ENCODE measurements around the gene KTN1.
A peak's percentile ranks its signal among the peaks of the same experiment; 100 is the strongest.

Gene KTN1

DNA sequence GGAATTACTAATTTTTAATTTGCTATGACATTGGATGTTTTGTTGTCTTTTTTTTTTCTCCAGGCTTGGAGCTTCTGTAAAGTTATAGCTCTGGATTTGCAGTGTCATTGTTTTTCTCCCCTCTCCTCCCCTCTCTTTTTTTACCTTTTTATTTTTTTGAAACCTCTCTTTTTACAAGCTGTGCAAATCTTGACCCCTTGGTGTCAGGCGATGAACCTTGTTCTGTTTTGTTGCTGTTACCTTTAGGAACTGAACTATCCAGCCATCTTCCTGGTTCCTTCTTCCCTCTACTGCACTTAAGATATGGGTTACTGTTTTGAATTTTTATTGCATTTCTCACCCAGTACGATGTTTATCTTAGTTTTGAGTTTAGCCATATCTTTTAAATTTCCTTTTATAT lies 13.7 kb downstream of the KTN1 start:
- FAIRE-seq: no peak
- TF ChIP-seq, protein P1, sequence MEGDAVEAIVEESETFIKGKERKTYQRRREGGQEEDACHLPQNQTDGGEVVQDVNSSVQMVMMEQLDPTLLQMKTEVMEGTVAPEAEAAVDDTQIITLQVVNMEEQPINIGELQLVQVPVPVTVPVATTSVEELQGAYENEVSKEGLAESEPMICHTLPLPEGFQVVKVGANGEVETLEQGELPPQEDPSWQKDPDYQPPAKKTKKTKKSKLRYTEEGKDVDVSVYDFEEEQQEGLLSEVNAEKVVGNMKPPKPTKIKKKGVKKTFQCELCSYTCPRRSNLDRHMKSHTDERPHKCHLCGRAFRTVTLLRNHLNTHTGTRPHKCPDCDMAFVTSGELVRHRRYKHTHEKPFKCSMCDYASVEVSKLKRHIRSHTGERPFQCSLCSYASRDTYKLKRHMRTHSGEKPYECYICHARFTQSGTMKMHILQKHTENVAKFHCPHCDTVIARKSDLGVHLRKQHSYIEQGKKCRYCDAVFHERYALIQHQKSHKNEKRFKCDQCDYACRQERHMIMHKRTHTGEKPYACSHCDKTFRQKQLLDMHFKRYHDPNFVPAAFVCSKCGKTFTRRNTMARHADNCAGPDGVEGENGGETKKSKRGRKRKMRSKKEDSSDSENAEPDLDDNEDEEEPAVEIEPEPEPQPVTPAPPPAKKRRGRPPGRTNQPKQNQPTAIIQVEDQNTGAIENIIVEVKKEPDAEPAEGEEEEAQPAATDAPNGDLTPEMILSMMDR (IDR thresholded peaks at IDR 0.05; ENCODE audit: insufficient read depth, missing control alignments): no peak
- no peak for DNase-seq (ENCODE audit: insufficient read length, low spot score)

DNA sequence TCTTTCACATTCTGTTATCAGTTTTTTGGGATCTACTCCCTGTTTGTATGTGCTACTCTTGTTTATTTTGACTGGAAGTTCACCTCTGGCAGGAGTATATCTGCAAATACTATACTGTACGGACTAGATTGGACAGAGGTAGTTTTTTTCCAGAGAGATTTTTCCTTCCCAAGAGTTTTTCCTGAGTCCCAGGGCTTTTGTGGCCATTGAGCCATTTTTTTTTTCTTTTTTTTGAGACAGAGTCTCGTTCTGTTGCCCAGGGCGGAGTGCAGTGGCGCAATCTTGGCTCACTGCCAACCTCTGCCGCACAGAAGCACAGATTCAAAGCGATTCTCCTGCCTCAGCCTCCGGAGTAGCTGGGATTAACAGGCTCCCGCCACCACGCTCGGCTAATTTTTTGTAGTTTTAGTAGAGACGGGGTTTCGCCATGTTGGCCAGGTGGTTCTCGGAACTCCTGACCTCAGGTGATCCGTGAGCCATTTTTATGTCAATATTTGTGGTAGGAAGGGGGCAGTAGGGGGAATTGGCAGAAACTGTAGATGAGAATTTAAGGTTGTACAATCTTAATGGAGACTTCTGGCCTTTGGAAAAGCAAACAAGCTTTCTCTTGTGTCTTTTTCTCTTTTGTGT lies 19.4 kb downstream of the KTN1 start:
- FAIRE-seq: no peak
- TF ChIP-seq, protein P1 (IDR thresholded peaks at IDR 0.05; ENCODE audit: insufficient read depth, missing control alignments): no peak
- no peak for DNase-seq (ENCODE audit: insufficient read length, low spot score)

DNA sequence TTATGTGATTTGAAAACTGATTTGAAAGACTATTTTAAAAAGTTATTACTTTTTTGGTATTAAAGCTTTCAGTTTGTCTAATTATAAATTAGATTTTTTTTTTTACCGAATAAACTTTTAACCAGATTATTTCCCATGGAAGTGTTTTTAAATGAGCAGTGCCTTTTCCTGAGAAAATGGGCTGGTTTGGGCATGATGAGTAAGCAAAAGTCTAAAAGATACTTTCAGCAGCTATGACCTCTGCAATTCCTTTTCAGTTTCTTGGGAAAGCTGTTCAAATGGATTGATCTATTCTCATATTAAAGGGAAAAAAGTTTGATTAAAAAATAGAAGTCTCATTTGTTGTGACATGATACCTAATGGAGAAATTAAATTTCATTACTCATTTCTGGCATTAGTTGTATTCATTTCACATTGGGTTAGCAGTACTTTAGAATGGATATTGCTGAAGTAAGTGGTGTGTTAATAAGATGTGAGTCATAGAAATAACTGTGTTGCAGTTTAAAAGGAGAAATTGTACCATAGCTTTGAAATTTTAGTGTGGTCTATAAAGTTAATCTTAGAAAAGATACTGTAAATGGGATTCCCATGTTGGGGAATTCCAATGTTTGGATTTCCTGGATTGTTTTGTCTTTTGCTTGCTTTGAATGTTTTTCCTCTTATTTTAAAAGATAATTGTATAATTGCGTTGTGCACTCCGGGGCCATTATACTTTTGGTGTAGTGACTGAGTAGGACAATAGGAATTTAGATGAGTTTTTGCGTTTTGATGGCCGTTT lies 21.0 kb downstream of the KTN1 start:
- DNase-seq (ENCODE audit: insufficient read length, low spot score): no peak
- peak; percentile 53 for FAIRE-seq
- TF ChIP-seq, protein P1 (IDR thresholded peaks at IDR 0.05; ENCODE audit: insufficient read depth, missing control alignments): no peak

DNA sequence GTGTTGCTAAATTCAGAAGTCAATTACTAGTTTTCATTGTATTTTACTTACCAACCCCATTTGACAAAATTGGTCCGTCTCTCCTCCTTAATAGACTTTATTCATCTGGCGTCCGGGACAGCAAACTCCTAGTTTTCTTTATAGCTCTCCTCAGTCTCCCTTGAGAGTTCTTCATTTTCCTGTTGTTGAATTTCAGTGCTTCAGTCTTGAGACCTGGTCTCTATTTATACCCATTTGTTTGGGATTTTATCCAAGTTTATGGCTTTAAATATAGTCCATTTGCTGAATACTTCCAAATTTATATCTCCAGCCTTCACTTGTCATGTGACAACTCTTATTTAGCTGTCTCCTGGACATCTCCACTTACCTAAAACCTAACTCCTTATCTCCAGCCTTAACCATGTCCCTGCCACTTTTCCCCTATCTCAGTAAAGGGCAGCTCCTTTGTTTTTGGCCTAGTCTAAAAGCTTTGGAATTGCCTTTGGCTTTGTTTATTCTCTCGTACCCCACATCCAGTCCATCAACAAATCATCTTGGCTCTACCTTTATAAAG lies 23.5 kb downstream of the KTN1 start:
- no peak for FAIRE-seq
- TF ChIP-seq, protein P1 (IDR thresholded peaks at IDR 0.05; ENCODE audit: insufficient read depth, missing control alignments): no peak
- DNase-seq (ENCODE audit: insufficient read length, low spot score): no peak

DNA sequence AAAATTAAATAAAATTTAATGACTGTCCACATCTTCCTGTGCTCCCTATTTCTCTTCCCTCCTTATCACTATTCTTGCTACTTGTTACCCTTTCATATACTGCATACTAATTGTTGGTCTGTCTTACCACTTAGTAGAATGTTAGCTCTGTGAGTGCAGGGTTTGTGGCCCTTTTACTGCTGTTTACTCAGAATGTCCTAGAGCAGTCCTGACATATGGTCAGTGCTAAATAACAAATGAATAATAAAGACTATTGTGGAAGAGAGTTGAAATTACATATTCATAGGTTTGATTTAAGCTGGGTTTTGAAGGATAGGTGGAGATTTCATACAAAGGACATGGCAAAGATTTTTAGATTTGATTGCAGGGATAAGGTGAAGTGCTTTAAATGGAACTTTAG lies 24.5 kb downstream of the KTN1 start:
- DNase-seq (ENCODE audit: insufficient read length, low spot score) (no peak), FAIRE-seq (no peak)
- TF ChIP-seq, protein P1 (IDR thresholded peaks at IDR 0.05; ENCODE audit: insufficient read depth, missing control alignments): no peak

DNA sequence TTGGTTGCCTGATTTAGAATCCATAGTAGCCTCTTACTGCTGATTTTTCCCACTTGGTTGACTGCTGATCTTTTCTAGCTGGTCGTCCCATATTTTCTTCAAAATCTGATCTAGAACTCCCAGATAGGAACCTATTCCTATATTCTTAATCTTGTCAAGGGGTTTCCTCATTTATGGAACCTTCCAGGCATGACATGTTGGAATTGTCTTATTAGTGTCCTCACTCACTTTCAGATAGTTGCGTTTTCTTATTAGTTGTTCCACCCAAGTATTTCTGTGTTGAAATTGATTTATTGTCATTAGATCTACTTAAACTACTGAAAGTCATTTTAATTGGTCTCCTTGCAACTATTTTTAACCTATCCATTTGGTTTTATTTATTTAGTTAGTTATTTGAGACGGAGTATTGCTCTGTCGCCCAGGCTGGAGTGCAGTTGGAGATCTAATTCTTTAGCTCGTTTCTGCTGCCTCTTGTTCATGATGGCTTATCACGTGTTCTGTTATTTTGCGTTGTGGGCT lies 25.0 kb downstream of the KTN1 start:
- TF ChIP-seq, protein P1 (IDR thresholded peaks at IDR 0.05; ENCODE audit: insufficient read depth, missing control alignments): no peak
- DNase-seq (ENCODE audit: insufficient read length, low spot score) (no peak), FAIRE-seq (no peak)

All from D721Med (cell line).